Ishikawa (cell line): ENCODE results near the gene SLK.

Experiments
- CEBPB ChIP-seq: IDR thresholded peaks from 2 replicates; pipeline ENCODE4 v1.6.1; 2012
- CREB1 ChIP-seq: IDR thresholded peaks from 2 replicates; pipeline ENCODE4 v1.6.1; 2012; ENCODE audit warnings: low read depth
- EGR1 ChIP-seq: IDR thresholded peaks from 2 replicates; pipeline ENCODE4 v1.6.1; 2012
- EP300 ChIP-seq: IDR thresholded peaks from 2 replicates; pipeline ENCODE4 v1.6.1; 2012; ENCODE audit warnings: borderline replicate concordance
- FOXM1 ChIP-seq: IDR thresholded peaks from 2 replicates; pipeline ENCODE4 v1.6.1; 2012; ENCODE audit warnings: low read depth, borderline replicate concordance
- NFIC ChIP-seq: IDR thresholded peaks from 2 replicates; pipeline ENCODE4 v1.6.1; 2012
- RAD21 ChIP-seq: IDR thresholded peaks from 2 replicates; pipeline ENCODE4 v1.6.1; 2012; ENCODE audit warnings: low read depth
- TAF1 ChIP-seq: IDR thresholded peaks from 2 replicates; pipeline ENCODE4 v1.6.1; 2012; ENCODE audit warnings: low read depth, mild to moderate bottlenecking
- TCF12 ChIP-seq: IDR thresholded peaks from 2 replicates; pipeline ENCODE4 v1.6.1; 2012; ENCODE audit warnings: low read depth
- TEAD4 ChIP-seq: IDR thresholded peaks from 2 replicates; pipeline ENCODE4 v1.6.1; 2012
- YY1 ChIP-seq: IDR thresholded peaks from 2 replicates; pipeline ENCODE4 v1.6.1; 2012; ENCODE audit warnings: low read depth
- ZBTB7A ChIP-seq: IDR thresholded peaks from 2 replicates; pipeline ENCODE4 v1.6.1; 2012; ENCODE audit warnings: low read depth
- TF ChIP-seq, protein P1 (sequence below): IDR thresholded peaks from 2 replicates; pipeline ENCODE4 v1.6.1; 2012; ENCODE audit warnings: low read depth, mild to moderate bottlenecking
- TF ChIP-seq, protein P2 (sequence below): IDR thresholded peaks from 2 replicates; pipeline ENCODE4 v1.6.1; 2012
- TF ChIP-seq, protein P3 (sequence below): IDR thresholded peaks from 2 replicates; pipeline ENCODE4 v1.6.1; 2012

Gene SLK

DNA sequence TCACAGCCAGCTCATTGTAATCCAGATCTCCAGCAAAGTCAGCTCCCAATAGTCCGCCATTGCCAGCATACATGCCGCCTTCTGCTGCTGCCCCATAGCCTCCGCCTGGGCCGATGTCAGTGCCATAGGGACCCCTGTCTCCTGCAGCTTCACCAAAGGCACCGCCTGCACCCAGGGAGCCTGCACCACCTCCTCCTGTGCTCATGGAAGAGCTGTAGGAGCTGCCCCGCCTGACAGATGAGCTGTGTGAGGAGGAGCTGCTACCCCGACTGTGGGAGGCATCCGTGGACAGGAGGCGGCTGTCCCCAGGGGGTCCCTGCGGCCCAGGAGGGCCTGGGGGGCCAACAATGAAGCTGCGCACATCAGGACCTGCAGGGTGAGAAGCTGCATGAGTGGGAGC, 67.0 kb downstream of the SLK start:
- TF ChIP-seq EGR1 = no peak
- no peak for TF ChIP-seq YY1
- no peak for TF ChIP-seq FOXM1
- TF ChIP-seq TAF1 = no peak
- no peak for TF ChIP-seq TCF12
- no peak for TF ChIP-seq ZBTB7A
- no peak for TF ChIP-seq TEAD4
- TF ChIP-seq, protein P1, sequence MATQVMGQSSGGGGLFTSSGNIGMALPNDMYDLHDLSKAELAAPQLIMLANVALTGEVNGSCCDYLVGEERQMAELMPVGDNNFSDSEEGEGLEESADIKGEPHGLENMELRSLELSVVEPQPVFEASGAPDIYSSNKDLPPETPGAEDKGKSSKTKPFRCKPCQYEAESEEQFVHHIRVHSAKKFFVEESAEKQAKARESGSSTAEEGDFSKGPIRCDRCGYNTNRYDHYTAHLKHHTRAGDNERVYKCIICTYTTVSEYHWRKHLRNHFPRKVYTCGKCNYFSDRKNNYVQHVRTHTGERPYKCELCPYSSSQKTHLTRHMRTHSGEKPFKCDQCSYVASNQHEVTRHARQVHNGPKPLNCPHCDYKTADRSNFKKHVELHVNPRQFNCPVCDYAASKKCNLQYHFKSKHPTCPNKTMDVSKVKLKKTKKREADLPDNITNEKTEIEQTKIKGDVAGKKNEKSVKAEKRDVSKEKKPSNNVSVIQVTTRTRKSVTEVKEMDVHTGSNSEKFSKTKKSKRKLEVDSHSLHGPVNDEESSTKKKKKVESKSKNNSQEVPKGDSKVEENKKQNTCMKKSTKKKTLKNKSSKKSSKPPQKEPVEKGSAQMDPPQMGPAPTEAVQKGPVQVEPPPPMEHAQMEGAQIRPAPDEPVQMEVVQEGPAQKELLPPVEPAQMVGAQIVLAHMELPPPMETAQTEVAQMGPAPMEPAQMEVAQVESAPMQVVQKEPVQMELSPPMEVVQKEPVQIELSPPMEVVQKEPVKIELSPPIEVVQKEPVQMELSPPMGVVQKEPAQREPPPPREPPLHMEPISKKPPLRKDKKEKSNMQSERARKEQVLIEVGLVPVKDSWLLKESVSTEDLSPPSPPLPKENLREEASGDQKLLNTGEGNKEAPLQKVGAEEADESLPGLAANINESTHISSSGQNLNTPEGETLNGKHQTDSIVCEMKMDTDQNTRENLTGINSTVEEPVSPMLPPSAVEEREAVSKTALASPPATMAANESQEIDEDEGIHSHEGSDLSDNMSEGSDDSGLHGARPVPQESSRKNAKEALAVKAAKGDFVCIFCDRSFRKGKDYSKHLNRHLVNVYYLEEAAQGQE = no peak
- TF ChIP-seq EP300 = no peak
- TF ChIP-seq, protein P2, sequence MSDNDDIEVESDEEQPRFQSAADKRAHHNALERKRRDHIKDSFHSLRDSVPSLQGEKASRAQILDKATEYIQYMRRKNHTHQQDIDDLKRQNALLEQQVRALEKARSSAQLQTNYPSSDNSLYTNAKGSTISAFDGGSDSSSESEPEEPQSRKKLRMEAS = no peak
- no peak for TF ChIP-seq CEBPB
- TF ChIP-seq, protein P3, sequence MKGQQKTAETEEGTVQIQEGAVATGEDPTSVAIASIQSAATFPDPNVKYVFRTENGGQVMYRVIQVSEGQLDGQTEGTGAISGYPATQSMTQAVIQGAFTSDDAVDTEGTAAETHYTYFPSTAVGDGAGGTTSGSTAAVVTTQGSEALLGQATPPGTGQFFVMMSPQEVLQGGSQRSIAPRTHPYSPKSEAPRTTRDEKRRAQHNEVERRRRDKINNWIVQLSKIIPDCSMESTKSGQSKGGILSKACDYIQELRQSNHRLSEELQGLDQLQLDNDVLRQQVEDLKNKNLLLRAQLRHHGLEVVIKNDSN = no peak
- TF ChIP-seq CREB1 = no peak
- no peak for TF ChIP-seq RAD21
- no peak for TF ChIP-seq NFIC

DNA sequence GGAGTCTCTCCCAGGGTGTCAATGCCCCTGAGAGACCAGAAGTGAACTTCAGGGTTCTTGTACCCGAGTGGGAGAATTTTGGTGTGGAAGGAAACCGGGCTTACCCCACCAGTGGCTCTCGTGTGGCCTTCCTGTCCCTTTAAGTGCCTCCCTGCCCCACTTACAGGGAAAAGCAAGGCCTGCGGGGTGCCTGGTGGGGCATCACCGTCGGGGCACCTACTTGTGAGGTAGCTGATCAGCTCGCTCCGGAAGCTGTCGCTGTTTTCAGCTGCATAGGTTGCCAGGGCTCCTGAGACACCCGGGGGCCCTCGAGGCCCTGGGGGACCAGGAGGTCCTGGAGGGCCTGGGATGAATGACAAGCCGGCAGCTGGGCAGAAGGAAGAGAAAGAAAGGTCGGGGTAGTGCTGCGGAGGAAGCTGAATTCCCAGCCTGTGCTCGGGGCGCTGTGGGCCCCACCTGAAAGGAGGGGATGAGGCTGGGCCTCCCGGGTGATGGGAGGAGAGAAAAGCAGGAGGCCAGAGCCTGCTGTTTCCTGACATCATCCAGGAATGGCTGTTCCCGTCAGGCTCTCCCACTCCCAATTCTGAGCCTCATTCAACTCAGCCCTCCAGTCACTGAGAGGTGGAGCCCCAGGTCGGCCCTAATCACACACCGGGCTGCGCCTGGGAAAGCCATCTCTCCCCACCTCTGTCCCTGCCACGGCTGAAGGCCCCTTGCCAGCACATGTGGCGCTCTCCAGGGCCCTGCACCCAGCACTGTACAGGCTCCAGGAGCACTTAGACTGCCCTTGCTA, 67.7 kb downstream of the SLK start:
- no peak for TF ChIP-seq RAD21

DNA sequence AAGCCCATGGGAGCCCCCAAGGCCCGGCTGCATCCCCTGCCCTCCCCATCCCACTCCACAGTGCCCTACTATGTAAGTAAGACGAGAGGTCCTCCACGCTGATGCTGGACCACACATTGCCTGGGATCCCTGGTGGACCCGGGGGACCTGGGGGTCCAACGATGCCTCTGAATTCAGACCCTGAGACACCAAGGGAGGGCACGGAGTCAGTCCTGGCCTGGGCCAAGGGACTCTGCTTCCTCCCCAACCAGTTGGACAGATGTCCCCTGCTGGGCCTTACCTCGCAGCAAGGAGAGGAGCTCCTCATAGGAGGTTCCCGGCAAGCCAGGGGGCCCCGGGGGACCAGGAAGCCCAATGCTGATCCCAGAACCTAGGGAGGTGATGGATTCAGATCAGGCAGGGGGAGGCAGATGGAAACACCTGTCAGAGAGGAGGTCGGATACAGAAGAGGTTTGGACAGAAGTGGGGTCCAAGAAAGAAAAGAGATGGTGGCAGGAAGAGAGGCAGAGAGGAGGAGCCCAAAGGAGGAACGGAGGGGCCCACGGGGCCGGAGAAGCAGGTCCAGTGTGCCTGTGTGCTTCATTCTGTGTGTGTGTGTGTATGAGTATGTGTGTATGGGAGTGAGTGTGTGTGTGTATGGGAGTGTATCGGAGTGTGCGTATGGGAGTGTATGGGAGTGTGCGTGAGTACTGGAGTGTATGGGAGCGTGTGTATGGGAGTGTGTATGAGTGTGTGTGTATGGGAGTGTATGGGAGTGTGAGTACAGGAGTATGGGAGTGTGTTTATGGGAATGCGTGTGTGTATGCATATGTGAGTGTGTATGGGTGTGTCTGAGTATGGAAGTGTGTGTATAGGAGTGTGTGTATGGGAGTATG, 68.5 kb downstream of the SLK start:
- TF ChIP-seq, protein P1 = no peak

DNA sequence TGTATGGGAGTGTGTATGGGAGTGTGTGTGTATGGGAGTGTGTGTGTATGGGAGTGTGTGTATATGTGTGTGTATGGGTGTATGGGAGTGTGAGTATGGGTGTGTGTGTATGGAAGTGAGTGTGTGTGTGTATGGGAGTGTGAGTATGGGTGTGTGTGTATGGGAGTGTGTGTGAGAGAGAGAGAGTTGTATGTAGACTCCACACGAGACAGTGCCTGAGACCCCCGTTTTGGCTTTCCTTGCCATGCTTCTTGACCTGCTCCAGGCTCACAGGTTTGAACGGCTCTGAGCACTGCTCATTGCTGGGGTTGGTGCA, 69.1 kb downstream of the SLK start:
- TF ChIP-seq CEBPB = no peak
- TF ChIP-seq CREB1 = no peak
- TF ChIP-seq YY1 = no peak
- TF ChIP-seq EGR1 = no peak
- no peak for TF ChIP-seq TEAD4
- no peak for TF ChIP-seq NFIC
- TF ChIP-seq FOXM1 = no peak
- no peak for TF ChIP-seq RAD21
- TF ChIP-seq, protein P1 = no peak
- no peak for TF ChIP-seq ZBTB7A
- no peak for TF ChIP-seq EP300
- TF ChIP-seq, protein P3 = no peak
- no peak for TF ChIP-seq TCF12
- TF ChIP-seq, protein P2 = no peak
- no peak for TF ChIP-seq TAF1
